Stimulated activated CD8-positive, alpha-beta memory T cell treated with anti-CD3 and anti-CD28 coated beads, Interleukin-15, amount 100 ng/mL, for 48 hours (primary cell): ENCODE data around the gene CLDN18.

Source experiments
- DNase-seq, 2 donors: peaks; one replicate each; pipeline ENCODE4 v3.0.0-alpha.2; 2020; ENCODE audit warnings: low read depth in 2 of 2

CLDN18 gene

DNA sequence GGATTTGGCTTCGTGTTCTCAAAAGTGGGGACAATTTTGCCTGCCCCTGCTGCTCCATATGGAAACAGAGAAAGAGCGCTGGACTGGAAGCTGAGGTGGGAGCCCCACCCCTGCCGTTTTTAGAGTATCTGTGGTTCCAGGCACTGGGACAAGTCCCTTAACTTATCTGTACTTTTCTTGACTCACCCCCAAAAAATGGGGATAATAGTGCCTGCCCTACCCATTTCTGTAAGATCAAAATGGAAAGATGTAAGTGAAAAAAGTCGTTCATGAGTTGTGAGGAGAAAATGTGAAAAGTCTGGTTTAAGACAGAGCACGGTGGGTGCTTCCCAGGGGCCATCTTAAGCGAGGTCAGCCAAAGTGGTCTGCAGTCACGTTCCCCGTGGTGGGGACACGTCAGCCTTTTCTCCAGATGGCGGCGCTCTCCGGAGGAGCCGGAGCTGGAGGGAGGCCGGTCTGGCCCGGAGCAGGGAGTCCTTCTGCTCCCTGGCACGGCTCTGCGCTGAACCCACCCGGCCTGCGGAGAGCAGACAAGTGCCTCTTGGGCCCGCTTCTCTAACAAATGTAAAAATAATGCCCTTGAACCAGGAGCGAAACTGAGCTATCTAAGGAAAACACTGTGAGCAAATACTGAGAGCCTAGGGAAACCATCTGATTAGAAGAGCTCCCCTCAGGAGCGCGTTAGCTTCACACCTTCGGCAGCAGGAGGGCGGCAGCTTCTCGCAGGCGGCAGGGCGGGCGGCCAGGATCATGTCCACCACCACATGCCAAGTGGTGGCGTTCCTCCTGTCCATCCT, at the start of gene CLDN18:
Gene CLDN18, plus strand, starts transcription at position 690 of the 797 bp plus-strand sequence. Its CDS starts 61 bp downstream, at position 751.
- DNase-seq, result no peak

DNA sequence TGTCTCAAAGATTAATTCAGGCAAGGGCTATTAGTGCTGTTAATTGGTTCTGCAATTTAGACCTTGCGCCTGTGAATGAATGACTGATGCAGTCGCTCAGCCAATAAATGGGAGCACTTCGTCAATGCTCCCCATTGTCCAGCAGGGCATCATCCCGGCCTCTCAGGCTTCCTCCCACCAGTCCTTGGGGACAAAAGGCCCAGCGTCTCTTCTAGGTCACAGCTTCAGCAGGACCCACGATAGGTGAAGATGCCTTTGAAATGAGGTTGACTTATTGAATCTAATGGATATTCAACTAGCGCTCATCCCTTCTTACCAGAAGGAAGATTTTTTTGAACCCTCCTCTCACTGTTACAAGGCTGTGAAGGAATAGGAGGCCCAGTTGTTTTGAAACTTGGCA, 47.7 kb upstream of the CLDN18 start:
- no peak for DNase-seq

DNA sequence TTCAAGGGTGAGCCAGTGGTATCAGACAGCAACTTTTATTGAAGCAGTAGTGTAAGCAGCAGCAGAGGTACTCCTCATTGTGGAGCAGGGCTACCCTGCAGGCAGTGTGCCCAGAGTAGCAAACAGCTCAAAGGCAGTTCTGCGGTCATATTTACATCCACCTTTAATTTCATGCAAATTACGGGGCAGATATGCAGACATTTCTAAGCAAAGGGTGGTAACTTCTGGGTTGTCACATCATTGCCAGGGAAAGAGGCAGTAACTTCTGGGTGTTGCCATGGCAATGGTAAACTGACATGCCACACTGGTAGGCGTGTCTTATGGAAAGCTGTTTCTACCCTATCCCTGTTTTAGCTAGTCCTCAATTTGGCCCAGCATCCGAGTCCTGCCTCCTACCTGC, 46.5 kb upstream of the CLDN18 start:
- DNase-seq, result no peak

DNA sequence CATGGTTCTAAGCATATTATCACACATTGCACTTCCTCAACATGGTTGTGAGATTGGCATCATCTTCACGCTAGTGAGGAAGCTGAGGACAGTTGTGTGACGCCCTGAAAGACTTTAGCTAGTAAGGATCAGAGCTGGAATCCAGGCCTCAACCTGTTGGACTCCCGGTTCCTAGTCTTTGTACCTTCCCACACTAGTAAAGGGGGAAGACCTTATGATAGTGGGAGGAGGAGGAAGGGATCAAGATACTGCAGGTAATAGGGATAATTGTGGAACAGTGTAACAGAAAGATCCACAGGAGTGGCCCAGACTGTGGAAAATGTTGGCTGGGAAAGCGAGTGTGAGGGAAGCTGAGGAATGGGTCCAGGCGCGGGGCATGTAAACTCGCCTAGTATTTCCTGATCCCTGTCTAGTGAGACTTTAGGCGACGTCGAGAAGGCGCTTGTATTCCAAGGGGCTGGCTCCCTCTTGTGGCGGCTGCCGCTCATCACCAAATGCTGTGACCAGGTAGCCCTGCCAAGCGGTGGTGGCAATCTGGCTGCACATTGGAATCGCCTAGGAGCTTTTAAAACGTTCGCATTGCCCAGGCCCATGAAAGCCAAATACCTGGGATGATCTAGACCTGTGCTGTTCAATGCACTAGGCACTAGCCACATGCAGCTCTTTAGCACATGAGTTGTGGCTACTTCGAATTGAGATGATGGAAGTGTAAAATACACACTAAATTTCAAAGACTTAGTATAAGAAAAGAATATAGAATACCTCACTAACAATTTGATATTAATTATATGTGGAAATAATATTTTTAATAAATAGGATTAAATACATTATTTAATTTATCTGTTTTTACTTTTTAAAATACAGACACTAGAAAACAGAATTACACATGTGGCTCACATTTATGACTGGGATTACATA, 38.8 kb upstream of the CLDN18 start:
- peak; percentile 18 to 29 for DNase-seq

DNA sequence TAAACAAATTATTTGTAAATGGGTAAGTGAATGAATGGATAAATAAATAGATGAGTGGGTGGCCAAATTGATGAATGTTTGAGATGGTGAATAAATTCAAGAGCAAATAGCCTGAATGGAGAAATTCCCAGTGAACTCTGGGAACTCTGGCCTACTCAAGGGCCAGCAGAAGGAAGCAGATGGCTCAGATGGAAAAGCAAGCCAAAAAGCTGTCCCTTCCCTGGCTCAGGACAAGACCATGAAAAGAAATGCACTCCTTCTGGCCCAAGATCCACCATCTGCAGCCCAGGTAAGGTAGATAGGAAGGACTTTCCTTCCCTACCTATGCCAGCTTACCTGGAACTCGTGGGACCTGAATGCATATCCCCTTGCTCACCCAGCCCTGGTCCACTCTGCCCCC, 37.6 kb upstream of the CLDN18 start:
- no peak for DNase-seq

DNA sequence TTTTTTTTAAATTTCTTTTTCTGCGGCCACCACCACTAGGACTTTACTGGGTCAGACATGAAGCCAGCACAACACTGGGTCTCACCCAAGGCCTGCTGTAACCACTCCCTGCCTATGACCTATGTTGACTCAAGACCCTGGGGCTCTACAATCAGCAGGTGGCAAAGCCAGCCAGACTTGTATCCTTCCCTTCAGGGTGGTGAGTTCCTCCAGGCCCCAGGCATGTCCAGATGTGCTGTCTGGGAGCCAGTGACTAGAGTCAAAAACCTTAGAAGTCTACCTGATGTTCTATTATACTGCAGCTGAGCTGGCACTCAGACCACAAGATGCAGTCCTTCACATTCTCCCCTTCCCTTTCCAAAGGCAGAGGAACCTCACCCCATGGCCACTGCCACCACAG, 31.6 kb upstream of the CLDN18 start:
- DNase-seq, result no peak

DNA sequence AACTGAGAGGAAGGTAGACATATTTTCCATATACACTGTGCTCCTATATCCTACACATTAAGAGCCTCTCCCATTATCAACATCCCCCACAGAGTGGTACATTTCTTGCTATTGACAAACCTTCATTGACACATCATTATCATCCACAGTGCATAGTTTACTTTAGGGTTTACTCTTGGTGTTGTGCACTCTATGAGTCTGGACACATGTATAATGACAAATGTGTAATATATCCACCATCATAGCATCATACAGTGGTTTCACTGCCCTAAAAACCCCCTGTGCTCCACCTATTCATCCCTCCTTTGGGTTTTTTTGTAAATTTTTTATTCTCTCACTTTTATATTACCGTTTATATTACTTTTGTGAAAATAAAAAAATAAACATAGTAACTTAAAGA, 22.2 kb upstream of the CLDN18 start:
- DNase-seq, result no peak

DNA sequence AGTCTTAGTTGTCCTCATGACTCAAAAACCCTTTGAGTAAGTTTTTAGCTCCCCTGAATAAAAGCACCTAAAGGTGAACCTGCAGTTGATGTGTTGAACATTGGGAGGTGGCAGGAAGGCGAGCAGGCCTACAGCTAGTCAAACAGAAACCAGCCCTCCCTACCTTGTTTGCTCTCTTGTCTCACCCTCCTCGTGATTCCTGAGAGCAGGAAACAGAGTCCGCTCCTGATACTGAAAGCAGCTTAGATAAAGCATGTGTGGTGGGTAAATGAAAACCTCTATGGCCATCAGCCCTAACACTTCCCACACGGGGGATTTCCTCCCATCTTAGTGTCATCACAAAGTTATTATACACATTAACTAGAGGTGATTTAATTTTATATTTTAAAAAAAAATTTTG, 21.8 kb upstream of the CLDN18 start:
- no peak for DNase-seq

DNA sequence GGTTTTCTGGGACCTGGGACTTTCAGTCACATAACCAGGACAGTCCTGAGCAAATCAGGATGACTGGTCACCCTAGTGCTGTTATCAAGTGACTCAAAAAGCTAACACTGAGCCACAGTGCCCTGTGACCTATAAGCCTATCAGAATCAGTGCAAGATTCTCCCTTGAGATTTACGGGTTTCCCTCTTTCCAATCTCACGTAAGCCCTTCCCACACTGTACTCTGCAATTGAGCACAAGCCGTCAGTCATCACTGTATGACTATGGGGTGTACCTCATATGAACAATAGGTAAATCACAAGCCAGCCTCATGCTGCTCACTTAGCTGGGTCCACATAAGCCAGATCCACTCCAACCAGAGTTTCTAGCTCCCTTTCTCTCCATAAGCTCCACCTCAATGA, 21.0 kb upstream of the CLDN18 start:
- no peak for DNase-seq

DNA sequence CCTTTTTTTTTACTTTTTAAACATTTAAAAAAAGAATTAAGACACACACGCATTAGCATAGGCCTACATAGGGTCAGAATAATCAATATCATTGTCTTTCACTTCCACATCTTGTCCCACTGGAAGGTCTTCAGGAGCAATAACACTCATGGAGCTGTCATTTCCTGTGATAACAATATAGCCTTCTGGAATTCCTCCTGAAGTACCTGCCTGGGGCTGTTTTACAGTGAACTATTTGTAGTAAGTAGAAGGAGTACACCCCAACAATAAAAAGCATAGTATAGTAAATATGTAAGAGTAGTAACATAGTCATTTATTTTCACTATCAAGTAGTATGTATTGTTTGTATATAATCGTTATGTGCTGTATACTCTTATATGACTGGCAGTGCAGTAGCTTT, 19.5 kb upstream of the CLDN18 start:
- DNase-seq, result no peak

DNA sequence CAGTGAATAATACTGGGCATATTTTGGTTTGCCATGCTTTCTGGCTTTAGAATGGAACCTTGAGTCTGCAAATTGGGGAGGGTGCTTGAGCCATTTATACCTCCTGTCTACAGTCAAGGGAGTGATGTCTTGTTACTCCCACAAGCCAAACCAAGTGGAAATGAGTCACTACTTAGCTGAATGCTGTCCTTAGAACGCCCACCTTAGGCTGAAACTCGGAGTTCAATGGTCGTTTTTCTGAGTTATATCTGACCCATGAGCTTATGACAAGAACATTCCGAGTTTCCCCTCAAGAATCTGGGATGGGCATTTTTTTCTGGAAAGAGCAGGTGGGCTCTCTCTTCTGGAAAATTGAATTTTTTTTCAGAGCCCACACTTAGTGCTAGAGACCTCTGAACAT, 17.4 kb upstream of the CLDN18 start:
- DNase-seq, result no peak

DNA sequence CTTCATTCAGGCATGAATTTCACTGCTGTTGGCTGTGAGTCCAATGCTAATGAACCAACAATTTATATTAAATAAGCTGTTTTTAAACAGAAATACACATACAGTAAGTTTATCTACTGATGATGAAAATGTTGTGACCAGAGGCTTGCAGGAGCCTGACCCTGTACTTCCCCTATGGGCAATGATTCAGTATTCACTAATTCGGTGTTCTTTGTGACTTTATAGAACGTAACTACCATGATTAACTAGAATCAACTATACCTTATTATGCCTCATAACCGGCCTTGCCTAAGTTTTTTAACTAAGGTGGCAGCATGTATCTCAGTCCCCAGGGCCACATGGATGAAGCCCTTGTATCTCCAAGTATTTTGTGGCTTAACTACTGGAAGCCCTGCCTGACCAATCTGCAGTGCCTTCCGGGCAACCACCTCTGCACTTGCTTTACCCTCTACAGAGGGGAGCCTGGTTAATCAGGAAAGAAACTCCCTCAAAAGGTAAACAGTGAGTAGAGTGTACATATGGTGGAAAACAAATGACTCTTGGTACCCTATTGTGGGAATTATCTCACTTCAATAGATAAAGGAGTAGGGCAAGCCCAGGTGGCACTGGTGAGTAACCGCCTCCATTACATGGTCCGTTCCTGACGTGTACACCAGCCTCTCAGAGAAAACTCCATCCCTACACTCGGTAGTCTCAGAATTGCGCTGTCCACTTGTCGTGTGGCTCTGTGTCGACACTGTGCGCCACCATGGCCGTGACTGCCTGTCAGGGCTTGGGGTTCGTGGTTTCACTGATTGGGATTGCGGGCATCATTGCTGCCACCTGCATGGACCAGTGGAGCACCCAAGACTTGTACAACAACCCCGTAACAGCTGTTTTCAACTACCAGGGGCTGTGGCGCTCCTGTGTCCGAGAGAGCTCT, 11.6 kb upstream of the CLDN18 start:
- DNase-seq, result no peak

DNA sequence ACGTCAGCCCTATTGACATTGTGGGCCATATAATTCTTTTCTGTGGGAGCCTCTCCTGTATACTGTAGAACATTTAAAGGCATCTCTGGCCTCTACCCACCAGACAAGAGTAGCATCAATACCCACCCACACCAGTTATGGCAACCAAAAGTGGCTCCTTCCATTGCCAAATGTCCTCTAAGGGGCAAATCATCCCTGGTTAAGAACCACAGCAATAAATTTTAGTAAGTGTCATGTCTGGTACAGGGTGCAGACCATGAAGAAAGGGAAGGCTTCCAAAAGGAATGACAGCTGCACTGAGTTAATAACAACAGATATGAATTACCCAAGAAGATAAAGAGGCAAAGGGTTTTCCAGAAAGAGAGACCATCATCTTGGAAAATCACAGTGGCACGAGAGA, 6.9 kb upstream of the CLDN18 start:
- DNase-seq, result no peak

DNA sequence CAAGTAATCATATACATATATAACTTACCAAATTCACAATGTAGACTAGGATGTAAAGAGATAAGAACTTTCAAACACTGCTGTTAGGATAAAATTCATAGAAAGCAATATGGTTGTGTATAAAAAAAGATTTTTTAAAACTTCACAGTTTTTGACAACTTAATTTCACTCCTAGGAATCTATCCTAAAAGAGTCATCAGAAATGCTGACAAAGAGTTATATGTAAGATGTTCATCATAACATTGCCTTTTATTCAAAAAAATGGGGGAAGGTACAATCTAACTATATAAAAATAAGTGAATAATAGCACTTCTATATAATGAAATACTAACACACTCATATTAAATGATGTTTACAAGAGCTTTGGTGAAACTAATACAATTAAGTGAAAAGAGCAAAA, 4.3 kb upstream of the CLDN18 start:
- no peak for DNase-seq

DNA sequence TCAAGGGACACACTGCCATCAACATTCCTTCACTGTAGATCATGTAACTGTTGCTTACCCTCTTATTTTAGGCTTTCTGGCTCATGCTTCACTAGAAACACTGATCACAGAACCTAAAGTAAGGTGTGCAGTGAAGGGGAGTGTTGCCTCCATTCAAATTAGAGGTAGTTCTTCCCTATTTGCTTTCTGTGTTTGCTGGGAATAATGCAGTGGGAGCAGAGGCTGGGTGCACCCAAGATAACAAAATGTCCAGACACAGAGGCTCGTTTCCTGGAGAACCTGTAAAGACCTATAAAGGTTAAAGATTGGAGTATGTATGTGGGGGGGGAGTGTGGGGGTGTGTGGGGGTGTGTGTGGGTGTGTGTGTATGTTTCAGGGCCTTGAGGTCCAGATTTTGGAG, 2.1 kb upstream of the CLDN18 start:
- DNase-seq, result no peak

DNA sequence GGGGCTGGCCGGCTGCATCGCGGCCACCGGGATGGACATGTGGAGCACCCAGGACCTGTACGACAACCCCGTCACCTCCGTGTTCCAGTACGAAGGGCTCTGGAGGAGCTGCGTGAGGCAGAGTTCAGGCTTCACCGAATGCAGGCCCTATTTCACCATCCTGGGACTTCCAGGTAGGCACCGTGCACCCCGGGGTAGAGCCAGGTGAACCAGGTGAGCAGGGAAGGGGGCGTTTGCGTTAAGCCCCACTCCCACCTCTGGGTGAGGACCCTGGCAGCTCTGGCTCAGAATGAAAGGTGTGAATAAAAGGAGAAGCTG, 267 bp downstream of the CLDN18 start:
- DNase-seq, result no peak

DNA sequence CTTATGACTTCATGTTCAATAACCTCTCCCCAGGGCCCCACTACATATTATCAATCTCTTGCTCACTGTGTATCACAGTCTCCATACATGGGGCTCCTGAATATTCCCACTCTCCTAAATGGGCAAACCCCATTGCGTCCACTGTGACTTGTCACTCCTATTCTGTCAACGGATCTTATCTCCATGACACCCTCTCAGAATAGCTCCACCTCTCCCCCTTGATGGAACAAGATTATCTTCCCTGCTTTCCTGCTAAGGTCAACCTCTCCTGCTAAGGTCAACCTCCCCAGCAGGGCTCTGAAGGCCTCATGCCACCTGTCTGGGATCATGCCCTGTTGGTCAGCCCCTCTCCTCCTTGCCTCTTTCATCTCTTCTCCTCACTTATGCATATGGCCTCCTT, 1.8 kb downstream of the CLDN18 start:
- no peak for DNase-seq

DNA sequence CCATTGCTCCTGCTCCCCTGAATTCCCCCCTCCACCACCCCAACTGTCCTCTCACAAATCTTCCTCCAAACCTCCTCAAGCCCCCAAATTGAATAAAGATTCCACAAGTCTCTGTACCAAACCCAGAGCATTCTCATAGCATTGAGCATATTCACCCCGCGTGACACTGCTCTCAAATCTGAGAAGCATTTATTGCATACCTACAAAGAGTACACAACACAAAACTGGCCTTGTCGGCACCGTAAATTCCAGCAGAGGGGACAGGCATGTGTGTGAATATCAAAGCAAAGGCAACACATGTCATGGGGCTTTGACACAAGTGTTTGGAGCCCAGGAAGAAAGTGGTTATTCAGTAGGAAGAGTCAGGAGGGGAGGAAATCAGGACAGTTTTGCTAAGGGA, 2.6 kb downstream of the CLDN18 start:
- no peak for DNase-seq

DNA sequence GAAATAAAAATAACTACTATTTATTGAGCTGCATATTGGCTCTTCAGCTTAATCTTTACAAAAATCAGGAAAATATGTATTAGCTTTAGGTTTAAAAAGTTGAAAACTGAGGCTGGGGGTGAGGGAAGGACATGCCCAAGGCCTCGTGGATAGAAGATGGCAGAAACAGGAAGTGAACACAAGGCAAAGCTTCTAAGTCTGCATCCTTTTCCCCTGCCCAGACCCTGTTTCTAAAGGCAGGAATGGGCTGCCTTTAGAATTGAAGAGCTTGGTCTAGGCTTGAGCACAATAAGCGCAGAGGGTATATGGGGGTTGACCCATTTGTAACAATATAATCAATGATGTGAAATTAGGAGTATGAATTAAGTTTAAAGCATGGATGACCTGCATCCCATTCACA, 6.1 kb downstream of the CLDN18 start:
- DNase-seq, result no peak

DNA sequence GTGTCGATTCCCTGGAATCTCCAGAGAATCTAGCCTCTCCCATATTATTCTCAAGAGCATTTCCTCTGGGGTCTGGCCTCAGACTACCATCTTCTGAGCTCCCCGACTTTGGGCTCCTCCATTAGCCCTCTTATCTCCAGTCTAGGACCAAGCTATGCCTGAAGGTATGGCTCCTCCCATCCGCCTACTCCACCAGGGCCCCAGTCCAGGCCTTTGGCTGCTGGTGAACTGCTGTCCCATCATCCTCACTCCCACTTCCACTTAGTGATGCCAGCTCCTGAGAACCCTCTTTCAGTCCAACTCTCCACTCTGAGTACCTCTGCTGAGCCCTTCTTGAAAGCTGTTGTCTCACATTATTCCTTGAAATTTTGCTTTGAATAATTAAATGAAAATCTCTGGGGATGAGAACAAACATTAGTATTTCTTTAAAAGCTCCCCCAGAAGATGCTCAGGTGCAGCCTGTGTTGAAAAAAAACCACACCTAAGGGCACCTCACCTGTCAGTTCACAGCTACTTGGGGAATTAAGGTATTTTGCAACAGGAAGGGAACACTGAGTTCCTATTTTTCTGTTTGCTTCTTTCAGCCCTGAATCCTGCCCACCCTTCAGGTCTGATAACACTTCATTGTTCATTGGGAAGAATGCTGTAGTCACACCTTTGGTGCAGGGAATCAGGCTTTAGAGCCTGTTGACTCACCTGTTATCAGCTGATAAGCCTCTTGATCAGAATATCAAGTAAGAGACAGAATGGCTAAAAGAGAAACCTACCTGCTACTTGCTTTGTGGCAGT, 9.5 kb downstream of the CLDN18 start:
- no peak for DNase-seq

DNA sequence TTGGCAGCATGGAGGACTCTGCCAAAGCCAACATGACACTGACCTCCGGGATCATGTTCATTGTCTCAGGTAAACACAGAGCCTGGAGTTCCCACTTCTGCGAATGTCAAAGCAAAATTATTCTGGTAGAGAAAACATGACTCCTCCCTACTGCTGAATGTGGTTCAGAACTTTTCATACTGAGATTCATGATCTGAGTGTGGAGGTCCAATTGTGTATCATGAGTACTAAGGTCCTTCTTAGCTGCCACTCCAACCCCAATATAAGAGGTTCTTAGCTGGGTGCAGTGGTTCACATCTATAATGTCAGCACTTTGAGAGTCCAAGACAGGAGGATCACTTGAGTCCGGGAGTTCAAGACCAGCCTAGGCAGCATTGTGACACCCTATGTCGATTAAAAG, 13.8 kb downstream of the CLDN18 start:
- no peak for DNase-seq
